GM18519 (cell line): ENCODE data around the gene CPNE4.
"Not testable (repeated sequence)": the region's sequence is repeated elsewhere in the genome, so short reads cannot be mapped to it uniquely, and the experiment has no call there.

Experiments
- ATAC-seq: cut with Tn5 transposase; IDR thresholded peaks from one replicate; pipeline ENCODE4 v1.9.1; 2021; ENCODE audit warnings: mild to moderate bottlenecking, moderate library complexity; ENCODE audit not compliant: unreplicated experiment, low FRiP score

Gene CPNE4

GRCh38 chr3:131501949-131502348 is 532.9 kb downstream of the CPNE4 start:
- ATAC-seq, result no peak

DNA sequence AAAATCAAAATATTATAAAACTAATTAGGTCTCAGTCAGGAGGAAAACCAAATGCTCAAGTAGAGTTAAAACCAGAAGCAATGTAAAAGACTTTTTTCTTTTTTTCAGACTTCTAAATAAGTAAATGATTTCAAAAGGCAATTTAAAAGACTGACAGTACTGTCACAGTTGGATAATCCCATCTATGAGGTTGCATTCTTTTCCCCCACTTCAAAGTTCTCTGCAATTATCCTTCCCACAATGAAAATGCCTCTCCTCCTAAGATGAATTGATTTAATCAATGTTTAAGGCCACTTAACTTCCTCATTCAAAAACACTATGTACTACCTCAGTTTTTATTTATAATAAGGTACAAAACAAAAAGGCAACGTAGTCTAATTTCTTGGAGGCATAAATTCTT is 540.1 kb downstream of the CPNE4 start:
- ATAC-seq, result no peak

DNA sequence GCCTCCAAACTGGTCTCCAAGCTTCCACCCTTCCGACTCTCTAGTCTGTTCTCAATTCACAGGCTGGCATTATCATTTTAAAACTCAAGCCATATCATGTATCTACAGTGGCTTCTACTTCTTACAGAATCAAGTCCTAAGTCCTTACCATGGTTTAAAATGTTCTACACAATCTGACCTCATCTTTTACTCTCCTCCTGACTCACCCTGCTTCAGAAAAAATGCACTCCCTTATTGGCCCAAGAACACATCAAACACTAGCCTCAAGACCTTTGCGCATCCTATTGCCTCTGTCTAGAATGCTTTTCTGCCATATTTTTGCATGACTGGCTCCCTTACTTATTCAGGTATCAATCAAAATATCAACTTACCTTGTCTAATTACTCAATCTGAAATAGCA is 543.0 kb downstream of the CPNE4 start:
- ATAC-seq, result no peak

DNA sequence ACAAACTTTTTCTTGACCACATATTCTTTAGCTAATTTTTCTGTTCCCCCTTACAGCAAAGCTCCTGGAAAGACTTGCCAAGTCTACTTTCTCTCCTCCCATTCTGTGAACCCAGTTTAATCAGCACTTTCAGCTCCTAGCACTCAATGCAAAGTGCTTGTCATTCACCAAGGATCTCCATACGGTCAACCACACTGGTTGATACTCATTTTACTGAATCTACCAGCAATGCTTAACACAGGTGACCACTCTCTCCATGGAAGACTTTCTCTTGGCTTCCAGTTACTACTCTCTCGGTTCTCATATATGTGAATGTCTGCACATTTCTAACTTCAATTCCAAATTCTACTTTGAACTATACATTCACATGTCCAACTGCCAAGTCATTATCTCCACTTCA is 543.7 kb downstream of the CPNE4 start:
- ATAC-seq, result no peak

DNA sequence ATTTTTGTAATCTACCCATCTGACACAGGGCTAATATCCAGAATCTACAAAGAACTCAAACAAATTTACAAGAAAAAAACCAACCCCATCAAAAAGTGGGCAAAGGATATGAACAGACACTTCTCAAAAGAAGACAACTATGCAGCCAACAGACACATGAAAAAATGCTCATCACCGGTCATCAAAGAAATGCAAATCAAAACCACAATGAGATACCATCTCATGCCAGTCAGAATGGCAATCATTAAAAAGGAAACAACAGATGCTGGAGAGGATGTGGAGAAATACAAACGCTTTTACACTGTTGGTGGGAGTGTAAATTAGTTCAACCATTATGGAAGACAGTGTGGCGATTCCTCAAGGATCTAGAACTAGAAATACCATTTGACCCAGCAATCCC is 548.3 kb downstream of the CPNE4 start:
- ATAC-seq, result not testable (repeated sequence)

- no peak for ATAC-seq
Observed at GRCh38 chr3:131485119-131485518, 549.7 kb downstream of the CPNE4 start.

GRCh38 chr3:131484496-131485111 is 550.2 kb downstream of the CPNE4 start:
- ATAC-seq, result no peak
